Keratinocyte (primary cell): ENCODE measurements around the gene NFATC2. TPM values are rescaled to one million over a fixed set of nuclear protein-coding genes. Genes with fewer than 3 reads are reported as not detected.
A peak's percentile ranks its signal among the peaks of the same experiment; 100 is the strongest.

ENCODE experiments used
- DNase-seq: peaks from one replicate; pipeline ENCODE4 v3.0.0-alpha.2; 2011; ENCODE audit warnings: low read depth, missing footprints, low spot score
- FAIRE-seq: peaks from 2 replicates; lab custom pipeline; 2011; peaks lifted over from hg19 to GRCh38; lab: Jason Lieb, UNC
- H2AFZ ChIP-seq: 2 replicates; pipeline ENCODE4 v1.6.0; 2012; ENCODE audit warnings: low read length, control low read depth, inconsistent platforms; ENCODE audit not compliant: control insufficient read depth
- H3K27ac ChIP-seq: 2 replicates; pipeline ENCODE4 v1.5.1; 2011; ENCODE audit warnings: low read length; ENCODE audit not compliant: control insufficient read depth, insufficient read depth
- H3K27me3 ChIP-seq: 3 replicates; pipeline ENCODE4 v1.6.0; 2011; ENCODE audit warnings: low read length; ENCODE audit not compliant: control insufficient read depth, insufficient read depth; ENCODE audit errors: extremely low read depth
- H3K36me3 ChIP-seq, 2 experiments: 2 replicates in 1 of 2; 3 replicates in 1 of 2; pipeline ENCODE4 v1.5.1; 2011; ENCODE audit warnings: low read length in 2 of 2, mild to moderate bottlenecking in 1 of 2; ENCODE audit not compliant: control insufficient read depth in 2 of 2, insufficient read depth in 2 of 2; ENCODE audit errors: extremely low read depth in 1 of 2
- H3K4me1 ChIP-seq: 3 replicates; pipeline ENCODE4 v1.5.1; 2011; ENCODE audit warnings: low read length; ENCODE audit not compliant: control insufficient read depth, insufficient read depth; ENCODE audit errors: extremely low read depth
- H3K4me2 ChIP-seq: 3 replicates; pipeline ENCODE4 v1.6.0; 2011; ENCODE audit warnings: low read depth, low read length; ENCODE audit not compliant: control insufficient read depth, insufficient read depth; ENCODE audit errors: extremely low read depth
- H3K4me3 ChIP-seq, 3 experiments: fragments of 200-600 bp in 1 of 3; sonication (generic) in 1 of 3; 2 replicates in 2 of 3; 3 replicates in 1 of 3; pipeline ENCODE4 v1.5.1; 2011 to 2016; ENCODE audit warnings: low read length in 3 of 3, mild to moderate bottlenecking in 3 of 3, control low read depth in 2 of 3, inconsistent platforms in 1 of 3, low read depth in 1 of 3, mixed read lengths in 1 of 3, mixed run types in 1 of 3, moderate library complexity in 1 of 3; ENCODE audit not compliant: control insufficient read depth in 2 of 3, insufficient read depth in 2 of 3; ENCODE audit errors: extremely low read depth in 1 of 3
- H3K79me2 ChIP-seq: 2 replicates; pipeline ENCODE4 v1.6.0; 2012; ENCODE audit warnings: low read length; ENCODE audit not compliant: control insufficient read depth, insufficient read depth
- H3K9ac ChIP-seq: 3 replicates; pipeline ENCODE4 v1.6.0; 2011; ENCODE audit warnings: low read length; ENCODE audit not compliant: control insufficient read depth, insufficient read depth; ENCODE audit errors: extremely low read depth
- H3K9me1 ChIP-seq: 3 replicates; pipeline ENCODE4 v1.6.0; 2011; ENCODE audit warnings: low read length; ENCODE audit not compliant: control insufficient read depth, insufficient read depth; ENCODE audit errors: extremely low read depth
- H3K9me3 ChIP-seq: 2 replicates; pipeline ENCODE4 v1.5.1; 2012; ENCODE audit warnings: low read depth, low read length; ENCODE audit not compliant: control insufficient read depth
- H4K20me1 ChIP-seq: 3 replicates; pipeline ENCODE4 v1.6.0; 2011; ENCODE audit warnings: low read length; ENCODE audit not compliant: control insufficient read depth, insufficient read depth; ENCODE audit errors: extremely low read depth
- EZH2 ChIP-seq: IDR thresholded peaks from one replicate; pipeline ENCODE4 v1.6.1; 2012; ENCODE audit warnings: inconsistent platforms, mild to moderate bottlenecking, low read length, moderate library complexity
- dilution Hi-C: fragments of 300-500 bp; cut with MboI; formaldehyde crosslinking; loops from one replicate; pipeline ENCODE4 v1.7.0; 2020; ENCODE audit warnings: low sequenced_read_pairs; ENCODE audit not compliant: extremely low pct_ligation_motif_present
- polyA plus RNA-seq, 5 experiments: library from polyadenylated mRNA; depleted of rRNA in 3 of 5; stranded (reverse) in 3 of 5; stranded (forward) in 1 of 5; unstranded in 1 of 5; fragments of >200 nt; gene quantifications; 1 replicate in 1 of 5; 2 replicates in 3 of 5; 3 replicates in 1 of 5; pipeline versions ENCODE4 v1.2.1 to v1.2.3, GENCODE V29; 2011 to 2012; ENCODE audit warnings: missing spikeins in 2 of 5, low read depth in 1 of 5, low replicate concordance in 1 of 5
- TF ChIP-seq, protein P1 (sequence below), 3 experiments: IDR thresholded peaks in 1 of 3; conservative IDR thresholded peaks in 1 of 3; optimal IDR thresholded peaks in 1 of 3; 2 replicates in 2 of 3; 3 replicates in 1 of 3; pipeline versions ENCODE3 to v1.5.1; 2011; ENCODE audit warnings: low read length in 3 of 3, mild to moderate bottlenecking in 3 of 3, moderate library complexity in 2 of 3, control low read depth in 1 of 3, inconsistent platforms in 1 of 3; ENCODE audit not compliant: insufficient read depth in 2 of 3; ENCODE audit errors: extremely low read depth in 1 of 3

The NFATC2 gene
- polyA plus RNA-seq, 1 donor (not counting 4 experiments of a cell fraction or from before 2014, with no cell fraction given): 0.05 TPM

DNA sequence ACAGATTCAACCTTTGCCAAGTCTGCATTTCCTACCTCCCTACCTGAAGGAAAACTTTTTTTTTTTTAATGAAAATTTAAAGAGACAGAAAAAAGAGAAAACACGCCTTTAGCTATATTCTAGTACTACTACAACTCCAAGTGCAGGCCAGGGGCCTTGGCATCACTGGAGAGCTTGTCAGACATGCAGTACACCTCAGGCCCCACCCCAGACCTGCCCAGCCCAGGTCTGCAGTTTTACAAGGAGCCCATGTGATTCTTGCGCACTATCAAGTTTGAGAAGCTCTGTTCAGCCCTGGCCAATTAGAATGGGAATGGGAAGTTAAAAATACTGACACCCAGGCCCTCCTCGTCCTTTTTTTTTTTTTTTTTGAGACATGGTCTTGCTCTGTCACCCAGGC is 85.0 kb downstream of the NFATC2 start:
- Histone ChIP-seq H3K79me2 (no peaks in the 10 kb centered on the region), H3K9me1 (no peaks in the 10 kb centered on the region), H4K20me1 (peaks cover 3% of the 10 kb centered on the region), H3K27ac (no peak overlapping the region), H3K36me3 (no peaks in the 10 kb centered on the region), H3K4me3 (no peak overlapping the region), H3K9me3 (peaks cover 2% of the 10 kb centered on the region), H3K27me3 (peaks cover 3% of the 10 kb centered on the region), H3K9ac (no peak overlapping the region), H3K4me1 (peaks cover 18% of the 10 kb centered on the region), H3K4me2 (no peak overlapping the region), H2AFZ (no peak overlapping the region)
- no peak for DNase-seq
- dilution Hi-C loops: no loop called here
- no peak for FAIRE-seq
- no peak for TF ChIP-seq EZH2
- TF ChIP-seq, protein P1, sequence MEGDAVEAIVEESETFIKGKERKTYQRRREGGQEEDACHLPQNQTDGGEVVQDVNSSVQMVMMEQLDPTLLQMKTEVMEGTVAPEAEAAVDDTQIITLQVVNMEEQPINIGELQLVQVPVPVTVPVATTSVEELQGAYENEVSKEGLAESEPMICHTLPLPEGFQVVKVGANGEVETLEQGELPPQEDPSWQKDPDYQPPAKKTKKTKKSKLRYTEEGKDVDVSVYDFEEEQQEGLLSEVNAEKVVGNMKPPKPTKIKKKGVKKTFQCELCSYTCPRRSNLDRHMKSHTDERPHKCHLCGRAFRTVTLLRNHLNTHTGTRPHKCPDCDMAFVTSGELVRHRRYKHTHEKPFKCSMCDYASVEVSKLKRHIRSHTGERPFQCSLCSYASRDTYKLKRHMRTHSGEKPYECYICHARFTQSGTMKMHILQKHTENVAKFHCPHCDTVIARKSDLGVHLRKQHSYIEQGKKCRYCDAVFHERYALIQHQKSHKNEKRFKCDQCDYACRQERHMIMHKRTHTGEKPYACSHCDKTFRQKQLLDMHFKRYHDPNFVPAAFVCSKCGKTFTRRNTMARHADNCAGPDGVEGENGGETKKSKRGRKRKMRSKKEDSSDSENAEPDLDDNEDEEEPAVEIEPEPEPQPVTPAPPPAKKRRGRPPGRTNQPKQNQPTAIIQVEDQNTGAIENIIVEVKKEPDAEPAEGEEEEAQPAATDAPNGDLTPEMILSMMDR (optimal IDR thresholded peaks at IDR 0.05 in 1 of 3, IDR thresholded peaks at IDR 0.05 in 1 of 3, conservative IDR thresholded peaks at IDR 0.05 in 1 of 3; ENCODE audit: extremely low read depth in 1 of 3, insufficient read depth in 2 of 3, low read length in 3 of 3): no peak

DNA sequence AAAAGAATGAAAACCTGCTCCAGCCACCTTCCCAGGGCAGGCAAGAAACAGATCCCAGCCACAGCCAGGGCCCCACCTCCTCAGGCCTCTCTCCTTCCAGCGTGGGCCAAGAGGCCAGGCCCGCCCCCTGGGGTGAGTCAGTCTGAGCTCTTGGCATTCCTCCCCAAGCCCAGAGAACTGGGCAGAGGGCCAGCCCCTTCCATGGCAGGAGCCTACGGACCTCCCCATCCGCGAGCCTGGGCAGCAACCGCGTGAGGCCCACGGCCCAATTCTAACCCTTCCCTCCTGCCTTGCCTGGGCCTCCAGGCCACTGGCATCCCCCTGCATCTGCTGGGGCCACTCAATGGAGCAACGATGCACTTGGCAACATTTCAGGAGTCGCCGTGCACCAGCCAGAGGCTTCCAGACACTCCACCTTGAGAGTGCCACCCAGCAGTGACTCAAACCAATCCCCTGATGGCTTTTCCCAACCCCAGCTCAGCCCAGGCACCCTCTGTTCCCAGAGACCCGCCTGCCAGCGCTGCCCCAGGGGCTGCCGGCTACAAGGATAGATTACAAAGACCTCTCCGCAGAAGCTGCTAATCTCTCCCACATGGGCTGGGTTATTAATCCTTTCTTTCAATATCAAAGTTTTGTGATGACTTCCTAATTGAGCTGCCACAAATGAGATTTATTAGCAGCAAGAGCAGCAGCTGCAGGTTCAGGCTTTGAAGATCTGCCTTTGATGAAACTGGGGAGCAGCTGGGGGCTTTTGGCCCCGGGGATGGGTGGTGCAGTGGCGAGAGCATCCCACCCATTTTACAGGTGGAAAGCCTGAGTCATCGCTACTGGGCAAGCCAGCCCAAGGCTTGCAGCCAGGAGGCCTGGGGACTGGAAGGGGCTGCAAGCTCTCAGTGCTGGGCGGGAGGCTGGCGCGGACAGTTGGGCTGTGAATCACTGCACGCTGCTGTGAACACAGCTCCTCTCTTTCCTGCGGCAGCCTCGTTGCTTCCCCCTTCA is 85.7 kb downstream of the NFATC2 start:
- H3K79me2 ChIP-seq: no peaks in the 10 kb centered on the region
- peaks cover 9% of the 10 kb centered on the region for H3K27me3 ChIP-seq
- FAIRE-seq (peak; percentile 84), DNase-seq (peak; percentile 83)
- H2AFZ ChIP-seq: peak overlapping the region; percentile 97
- H4K20me1 ChIP-seq: peaks cover 3% of the 10 kb centered on the region
- peak overlapping the region; percentile 67 for H3K27ac ChIP-seq
- dilution Hi-C loops: no loop called here
- H3K4me2 ChIP-seq: peak overlapping the region; percentile 89
- peaks cover 18% of the 10 kb centered on the region for H3K4me1 ChIP-seq
- TF ChIP-seq, protein P1 (optimal IDR thresholded peaks at IDR 0.05 in 1 of 3, IDR thresholded peaks at IDR 0.05 in 1 of 3, conservative IDR thresholded peaks at IDR 0.05 in 1 of 3; ENCODE audit: extremely low read depth in 1 of 3, insufficient read depth in 2 of 3, low read length in 3 of 3): no peak
- TF ChIP-seq EZH2: no peak
- peak overlapping the region; percentile 26 to 52 (median 31) for H3K4me3 ChIP-seq
- no peaks in the 10 kb centered on the region for H3K9me1 ChIP-seq
- H3K36me3 ChIP-seq: no peaks in the 10 kb centered on the region
- peaks cover 2% of the 10 kb centered on the region for H3K9me3 ChIP-seq
- peak overlapping the region; percentile 52 for H3K9ac ChIP-seq
